OCI-LY7 (cell line): Measurements from ENCODE around the gene TMEM132E.

Experiments
- CTCF ChIP-seq: fragments of 200-600 bp; sonication (generic); conservative IDR thresholded peaks from 2 replicates; pipeline ENCODE4 v1.5.1; 2014; ENCODE audit warnings: mild to moderate bottlenecking, antibody characterized with exemption, low read length, moderate library complexity, mixed read lengths
- EZH2phosphoT487 ChIP-seq: fragments of 200-600 bp; sonication (generic); IDR thresholded peaks from 2 replicates; pipeline ENCODE4 v1.6.1; 2018; ENCODE audit warnings: low read depth, borderline replicate concordance, mild to moderate bottlenecking, mixed run types, antibody characterized with exemption, low read length, moderate library complexity, mixed read lengths

- TF ChIP-seq CTCF (no peak), EZH2phosphoT487 (no peak)
These were observed 31.8 kb upstream of the TMEM132E start for GRCh38 chr17:34547453-34548063.
